Keratinocyte (primary cell): ENCODE data around the gene NDNF. TPM values are rescaled to one million over a fixed set of nuclear protein-coding genes. Genes with fewer than 3 reads are reported as not detected.

Experiments
- DNase-seq: peaks from one replicate; pipeline ENCODE4 v3.0.0-alpha.2; 2011; ENCODE audit warnings: low read depth, missing footprints, low spot score
- FAIRE-seq: peaks from 2 replicates; lab custom pipeline; 2011; peaks lifted over from hg19 to GRCh38; lab: Jason Lieb, UNC
- H2AFZ ChIP-seq: 2 replicates; pipeline ENCODE4 v1.6.0; 2012; ENCODE audit warnings: low read length, control low read depth, inconsistent platforms; ENCODE audit not compliant: control insufficient read depth
- H3K27ac ChIP-seq: 2 replicates; pipeline ENCODE4 v1.5.1; 2011; ENCODE audit warnings: low read length; ENCODE audit not compliant: control insufficient read depth, insufficient read depth
- H3K27me3 ChIP-seq: 3 replicates; pipeline ENCODE4 v1.6.0; 2011; ENCODE audit warnings: low read length; ENCODE audit not compliant: control insufficient read depth, insufficient read depth; ENCODE audit errors: extremely low read depth
- H3K36me3 ChIP-seq, 2 experiments: 2 replicates in 1 of 2; 3 replicates in 1 of 2; pipeline ENCODE4 v1.5.1; 2011; ENCODE audit warnings: low read length in 2 of 2, mild to moderate bottlenecking in 1 of 2; ENCODE audit not compliant: control insufficient read depth in 2 of 2, insufficient read depth in 2 of 2; ENCODE audit errors: extremely low read depth in 1 of 2
- H3K4me1 ChIP-seq: 3 replicates; pipeline ENCODE4 v1.5.1; 2011; ENCODE audit warnings: low read length; ENCODE audit not compliant: control insufficient read depth, insufficient read depth; ENCODE audit errors: extremely low read depth
- H3K4me2 ChIP-seq: 3 replicates; pipeline ENCODE4 v1.6.0; 2011; ENCODE audit warnings: low read depth, low read length; ENCODE audit not compliant: control insufficient read depth, insufficient read depth; ENCODE audit errors: extremely low read depth
- H3K4me3 ChIP-seq, 3 experiments: fragments of 200-600 bp in 1 of 3; sonication (generic) in 1 of 3; 2 replicates in 2 of 3; 3 replicates in 1 of 3; pipeline ENCODE4 v1.5.1; 2011 to 2016; ENCODE audit warnings: low read length in 3 of 3, mild to moderate bottlenecking in 3 of 3, control low read depth in 2 of 3, inconsistent platforms in 1 of 3, low read depth in 1 of 3, mixed read lengths in 1 of 3, mixed run types in 1 of 3, moderate library complexity in 1 of 3; ENCODE audit not compliant: control insufficient read depth in 2 of 3, insufficient read depth in 2 of 3; ENCODE audit errors: extremely low read depth in 1 of 3
- H3K79me2 ChIP-seq: 2 replicates; pipeline ENCODE4 v1.6.0; 2012; ENCODE audit warnings: low read length; ENCODE audit not compliant: control insufficient read depth, insufficient read depth
- H3K9ac ChIP-seq: 3 replicates; pipeline ENCODE4 v1.6.0; 2011; ENCODE audit warnings: low read length; ENCODE audit not compliant: control insufficient read depth, insufficient read depth; ENCODE audit errors: extremely low read depth
- H3K9me1 ChIP-seq: 3 replicates; pipeline ENCODE4 v1.6.0; 2011; ENCODE audit warnings: low read length; ENCODE audit not compliant: control insufficient read depth, insufficient read depth; ENCODE audit errors: extremely low read depth
- H3K9me3 ChIP-seq: 2 replicates; pipeline ENCODE4 v1.5.1; 2012; ENCODE audit warnings: low read depth, low read length; ENCODE audit not compliant: control insufficient read depth
- H4K20me1 ChIP-seq: 3 replicates; pipeline ENCODE4 v1.6.0; 2011; ENCODE audit warnings: low read length; ENCODE audit not compliant: control insufficient read depth, insufficient read depth; ENCODE audit errors: extremely low read depth
- CTCF ChIP-seq, 3 experiments: IDR thresholded peaks in 1 of 3; conservative IDR thresholded peaks in 1 of 3; optimal IDR thresholded peaks in 1 of 3; 2 replicates in 2 of 3; 3 replicates in 1 of 3; pipeline versions ENCODE3 to v1.5.1; 2011; ENCODE audit warnings: low read length in 3 of 3, mild to moderate bottlenecking in 3 of 3, moderate library complexity in 2 of 3, control low read depth in 1 of 3, inconsistent platforms in 1 of 3; ENCODE audit not compliant: insufficient read depth in 2 of 3; ENCODE audit errors: extremely low read depth in 1 of 3
- EZH2 ChIP-seq: IDR thresholded peaks from one replicate; pipeline ENCODE4 v1.6.1; 2012; ENCODE audit warnings: inconsistent platforms, mild to moderate bottlenecking, low read length, moderate library complexity
- dilution Hi-C: fragments of 300-500 bp; cut with MboI; formaldehyde crosslinking; loops from one replicate; pipeline ENCODE4 v1.7.0; 2020; ENCODE audit warnings: low sequenced_read_pairs; ENCODE audit not compliant: extremely low pct_ligation_motif_present
- polyA plus RNA-seq, 5 experiments: library from polyadenylated mRNA; depleted of rRNA in 3 of 5; stranded (reverse) in 3 of 5; stranded (forward) in 1 of 5; unstranded in 1 of 5; fragments of >200 nt; gene quantifications; 1 replicate in 1 of 5; 2 replicates in 3 of 5; 3 replicates in 1 of 5; pipeline versions ENCODE4 v1.2.1 to v1.2.3, GENCODE V29; 2011 to 2012; ENCODE audit warnings: missing spikeins in 2 of 5, low read depth in 1 of 5, low replicate concordance in 1 of 5

NDNF gene
- polyA plus RNA-seq, 1 donor (not counting 4 experiments of a cell fraction or from before 2014, with no cell fraction given) = not detected

- H3K4me3 ChIP-seq = no peak overlapping the region
- dilution Hi-C loops = no loop called here
Observed at GRCh38 chr4:121088867-121089266, 16.5 kb upstream of the NDNF start.

GRCh38 chr4:121079376-121079775 lies 7.0 kb upstream of the NDNF start:
- Histone ChIP-seq H3K27ac (no peak overlapping the region), H4K20me1 (no peaks in the 10 kb centered on the region), H3K4me3 (no peak overlapping the region), H3K9me1 (no peaks in the 10 kb centered on the region), H3K4me1 (no peaks in the 10 kb centered on the region), H3K79me2 (no peaks in the 10 kb centered on the region), H3K4me2 (no peak overlapping the region), H3K36me3 (no peaks in the 10 kb centered on the region), H3K27me3 (peaks cover 13% of the 10 kb centered on the region), H3K9me3 (no peaks in the 10 kb centered on the region), H3K9ac (no peak overlapping the region), H2AFZ (no peak overlapping the region)
- FAIRE-seq = no peak
- TF ChIP-seq EZH2 (no peak), CTCF (optimal IDR thresholded peaks at IDR 0.05 in 1 of 3, IDR thresholded peaks at IDR 0.05 in 1 of 3, conservative IDR thresholded peaks at IDR 0.05 in 1 of 3; ENCODE audit: extremely low read depth in 1 of 3, insufficient read depth in 2 of 3, low read length in 3 of 3) (no peak)
- dilution Hi-C loops = no loop called here
- no peak for DNase-seq

More at GRCh38 chr4:121088867-121089266, 16.5 kb upstream of the NDNF start:
- no peaks in the 10 kb centered on the region for H3K9me3 ChIP-seq
- FAIRE-seq (no peak), DNase-seq (no peak)
- no peak overlapping the region for H3K4me2 ChIP-seq
- H2AFZ ChIP-seq = no peak overlapping the region
- H3K4me1 ChIP-seq = no peaks in the 10 kb centered on the region
- H3K36me3 ChIP-seq = no peaks in the 10 kb centered on the region
- H3K27ac ChIP-seq = no peak overlapping the region
- no peaks in the 10 kb centered on the region for H4K20me1 ChIP-seq
- H3K9ac ChIP-seq = no peak overlapping the region
- TF ChIP-seq CTCF (optimal IDR thresholded peaks at IDR 0.05 in 1 of 3, IDR thresholded peaks at IDR 0.05 in 1 of 3, conservative IDR thresholded peaks at IDR 0.05 in 1 of 3; ENCODE audit: extremely low read depth in 1 of 3, insufficient read depth in 2 of 3, low read length in 3 of 3) (no peak), EZH2 (no peak)
- no peaks in the 10 kb centered on the region for H3K79me2 ChIP-seq
- H3K9me1 ChIP-seq = no peaks in the 10 kb centered on the region
- H3K27me3 ChIP-seq = no peaks in the 10 kb centered on the region
